ENCODE data around the gene EP400. TPM values are rescaled to one million over a fixed set of nuclear protein-coding genes. Genes with fewer than 3 reads are reported as not detected.

Gene EP400
- total and polyA plus RNA-seq, 2 of the 13 experiments (the other 11 are each of a cell fraction or from before 2014, with no cell fraction given) = 4.9 to 5.0 TPM

DNA sequence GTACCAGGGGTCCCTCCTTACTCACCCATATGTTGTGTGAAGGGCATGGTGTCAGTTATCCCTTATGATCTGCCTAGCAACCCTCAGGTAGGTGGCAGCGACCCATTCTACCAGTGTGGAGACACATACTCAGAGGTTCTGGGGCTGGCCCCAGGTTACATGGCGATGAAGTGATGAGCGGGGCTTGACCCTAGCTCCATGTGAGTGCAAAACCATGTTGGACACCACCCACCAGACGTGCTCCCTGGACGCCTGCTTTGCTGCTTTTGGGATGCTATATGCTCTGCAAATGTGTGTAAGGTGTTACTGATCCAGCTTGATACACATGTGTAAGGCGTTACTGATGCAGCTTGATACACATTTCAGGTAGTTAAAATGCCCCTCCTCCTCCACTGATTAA, 33.3 kb downstream of the EP400 start:
- Histone ChIP-seq H3K36me3 (replicated peaks in 1 of 2; ENCODE audit: control insufficient read depth in 1 of 2, insufficient read depth in 2 of 2, low read length in 2 of 2) (peaks cover 33 to 69% of the 10 kb centered on the region in 2 experiments), H3K4me3 (replicated peaks in 1 of 3; ENCODE audit: insufficient read depth in 1 of 3, low read depth in 2 of 3, low read length in 3 of 3) (no peak overlapping the region), H3K27me3 (ENCODE audit: control insufficient read depth in 1 of 2, insufficient read depth in 2 of 2, low read length in 2 of 2) (no peaks in the 10 kb centered on the region)

DNA sequence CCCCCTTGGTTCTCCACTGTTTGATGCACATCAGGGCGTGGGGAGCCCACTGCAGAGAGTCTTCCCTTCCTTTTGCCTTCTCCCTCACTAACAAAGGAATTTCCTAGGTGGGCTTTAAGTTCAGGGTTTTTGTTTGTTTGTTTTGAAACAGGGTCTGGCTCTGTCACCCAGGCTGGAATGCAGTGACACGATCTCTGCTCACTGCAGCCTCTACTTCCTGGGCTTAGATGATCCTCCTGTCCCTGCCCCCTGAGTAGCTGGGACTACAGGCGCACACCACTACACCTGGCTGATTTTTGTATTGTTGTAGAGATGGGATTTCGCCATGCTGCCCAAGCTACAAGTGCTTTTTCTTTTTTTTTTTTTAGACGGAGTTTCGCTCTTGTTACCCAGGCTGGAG, 33.8 kb downstream of the EP400 start:
- H4K20me1 ChIP-seq (ENCODE audit: insufficient read depth, low read length) = no peaks in the 10 kb centered on the region
- no peak overlapping the region for H3K27ac ChIP-seq (ENCODE audit: extremely low read length, insufficient read depth, low read length)
- CTCF ChIA-PET (ENCODE audit: low intra/inter-chr PET ratio, low total read pairs) = no interaction called here
- no peak overlapping the region for H3K4me2 ChIP-seq (ENCODE audit: low read depth, low read length)
- POLR2A ChIA-PET = no interaction called here
- no peak overlapping the region for H3K9ac ChIP-seq (ENCODE audit: insufficient read depth, low read depth, low read length)
- H3K4me3 ChIP-seq (replicated peaks in 1 of 3; ENCODE audit: insufficient read depth in 1 of 3, low read depth in 2 of 3, low read length in 3 of 3) = no peak overlapping the region
- no peaks in the 10 kb centered on the region for H3K4me1 ChIP-seq (ENCODE audit: insufficient read depth, low read length)
- no TSS peak for BruUV-seq (replicated peaks)
- no peaks in the 10 kb centered on the region for H3K9me3 ChIP-seq (ENCODE audit: low read length)
- intact Hi-C loops (cut with micrococcal nuclease; ENCODE audit: unreplicated experiment) = no loop called here
- TF ChIP-seq ZNF230 (CRISPR knock-in tag; IDR thresholded peaks at IDR 0.05) (no peak), ZBTB21 (CRISPR knock-in tag; IDR thresholded peaks at IDR 0.05) (no peak), SOX13 (IDR thresholded peaks at IDR 0.05) (no peak), SOX13 (CRISPR knock-in tag; conservative IDR thresholded peaks at IDR 0.05 in 1 of 2, IDR thresholded peaks at IDR 0.05 in 1 of 2) (no peak), MAZ (IDR thresholded peaks at IDR 0.05; ENCODE audit: borderline replicate concordance, low read depth, low read length) (no peak), MAZ (CRISPR knock-in tag; IDR thresholded peaks at IDR 0.05; ENCODE audit: low read depth) (no peak)
- TF ChIP-seq, protein P1, sequence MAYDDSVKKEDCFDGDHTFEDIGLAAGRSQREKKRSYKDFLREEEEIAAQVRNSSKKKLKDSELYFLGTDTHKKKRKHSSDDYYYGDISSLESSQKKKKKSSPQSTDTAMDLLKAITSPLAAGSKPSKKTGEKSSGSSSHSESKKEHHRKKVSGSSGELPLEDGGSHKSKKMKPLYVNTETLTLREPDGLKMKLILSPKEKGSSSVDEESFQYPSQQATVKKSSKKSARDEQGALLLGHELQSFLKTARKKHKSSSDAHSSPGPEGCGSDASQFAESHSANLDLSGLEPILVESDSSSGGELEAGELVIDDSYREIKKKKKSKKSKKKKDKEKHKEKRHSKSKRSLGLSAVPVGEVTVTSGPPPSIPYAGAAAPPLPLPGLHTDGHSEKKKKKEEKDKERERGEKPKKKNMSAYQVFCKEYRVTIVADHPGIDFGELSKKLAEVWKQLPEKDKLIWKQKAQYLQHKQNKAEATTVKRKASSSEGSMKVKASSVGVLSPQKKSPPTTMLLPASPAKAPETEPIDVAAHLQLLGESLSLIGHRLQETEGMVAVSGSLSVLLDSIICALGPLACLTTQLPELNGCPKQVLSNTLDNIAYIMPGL (CRISPR knock-in tag; IDR thresholded peaks at IDR 0.05; ENCODE audit: borderline replicate concordance in 1 of 2, low read depth in 1 of 2) = no peak
- no peak for ATAC-seq
- no peak for DNase-seq (ENCODE audit: low spot score)
- no peaks in the 10 kb centered on the region for H3K27me3 ChIP-seq (ENCODE audit: control insufficient read depth in 1 of 2, insufficient read depth in 2 of 2, low read length in 2 of 2)
- no peak for FAIRE-seq
- peaks cover 36 to 74% of the 10 kb centered on the region in 2 experiments for H3K36me3 ChIP-seq (replicated peaks in 1 of 2; ENCODE audit: control insufficient read depth in 1 of 2, insufficient read depth in 2 of 2, low read length in 2 of 2)
- H2AFZ ChIP-seq (ENCODE audit: low read length) = no peak overlapping the region
- in situ Hi-C loops (cut with HindIII; ENCODE audit: extremely low pct_ligation_motif_present, low pct_unique_long_range_greater_than_20kb) = no loop called here
- no peaks in the 10 kb centered on the region for H3K79me2 ChIP-seq (ENCODE audit: insufficient read depth, low read length)
- WGBS (ENCODE audit: low lambda C conversion rate) = 92% methylated on average over 6 of the region's 6 CpGs

More for the DNA sequence above, 33.3 kb downstream of the EP400 start:
- FAIRE-seq (no peak), DNase-seq (ENCODE audit: low spot score) (no peak), ATAC-seq (no peak)
- Histone ChIP-seq H3K9me3 (ENCODE audit: low read length) (no peaks in the 10 kb centered on the region), H3K79me2 (ENCODE audit: insufficient read depth, low read length) (no peaks in the 10 kb centered on the region), H3K4me2 (ENCODE audit: low read depth, low read length) (no peak overlapping the region), H2AFZ (ENCODE audit: low read length) (no peak overlapping the region), H3K27ac (ENCODE audit: extremely low read length, insufficient read depth, low read length) (no peak overlapping the region), H3K4me1 (ENCODE audit: insufficient read depth, low read length) (no peaks in the 10 kb centered on the region), H4K20me1 (ENCODE audit: insufficient read depth, low read length) (no peaks in the 10 kb centered on the region), H3K9ac (ENCODE audit: insufficient read depth, low read depth, low read length) (no peak overlapping the region)
- TF ChIP-seq ZNF883 (CRISPR knock-in tag; IDR thresholded peaks at IDR 0.05; ENCODE audit: not compliant biosample characterization) (no peak), ZNF331 (CRISPR knock-in tag; IDR thresholded peaks at IDR 0.05) (no peak), ZNF224 (CRISPR knock-in tag; IDR thresholded peaks at IDR 0.05) (no peak), GLI4 (CRISPR knock-in tag; IDR thresholded peaks at IDR 0.05; ENCODE audit: borderline replicate concordance) (no peak), MTF2 (CRISPR knock-in tag; IDR thresholded peaks at IDR 0.05; ENCODE audit: borderline replicate concordance) (no peak), MEF2D (CRISPR knock-in tag; IDR thresholded peaks at IDR 0.05) (no peak), NR2F1 (CRISPR knock-in tag; IDR thresholded peaks at IDR 0.05) (no peak), RAD21 (CRISPR knock-in tag; IDR thresholded peaks at IDR 0.05) (no peak), ZNF326 (CRISPR knock-in tag; IDR thresholded peaks at IDR 0.05; ENCODE audit: borderline replicate concordance) (no peak), ZNF792 (CRISPR knock-in tag; IDR thresholded peaks at IDR 0.05) (no peak), CENPT (CRISPR knock-in tag; IDR thresholded peaks at IDR 0.05; ENCODE audit: low read depth) (no peak), CCAR2 (optimal IDR thresholded peaks at IDR 0.05; ENCODE audit: low read depth, low read length) (no peak), SNRNP70 (IDR thresholded peaks at IDR 0.05; ENCODE audit: low read depth, low read length) (no peak), ZNF3 (CRISPR knock-in tag; IDR thresholded peaks at IDR 0.05) (no peak)
- intact Hi-C loops (cut with micrococcal nuclease; ENCODE audit: unreplicated experiment) (no loop called here), in situ Hi-C loops (cut with HindIII; ENCODE audit: extremely low pct_ligation_motif_present, low pct_unique_long_range_greater_than_20kb) (no loop called here)
- CTCF ChIA-PET (ENCODE audit: low intra/inter-chr PET ratio, low total read pairs) = no interaction called here
- BruUV-seq (replicated peaks) = no TSS peak
- POLR2A ChIA-PET = no interaction called here
- 100% methylated on average over 4 of the region's 6 CpGs for WGBS (ENCODE audit: low lambda C conversion rate)
